OCI-M2 (cell line): ENCODE results near the gene ART4.

ENCODE experiments used
- DNase-seq: peaks from one replicate; lab custom pipeline; 2025; ENCODE audit not compliant: unreplicated experiment; lab: John Stamatoyannopoulos, UW

The ART4 gene

GRCh38 chr12:14811486-14811885 is 31.8 kb downstream of the ART4 start:
- no peak for DNase-seq

- DNase-seq = no peak
Observed at GRCh38 chr12:14810953-14811483, 32.3 kb downstream of the ART4 start.

DNA sequence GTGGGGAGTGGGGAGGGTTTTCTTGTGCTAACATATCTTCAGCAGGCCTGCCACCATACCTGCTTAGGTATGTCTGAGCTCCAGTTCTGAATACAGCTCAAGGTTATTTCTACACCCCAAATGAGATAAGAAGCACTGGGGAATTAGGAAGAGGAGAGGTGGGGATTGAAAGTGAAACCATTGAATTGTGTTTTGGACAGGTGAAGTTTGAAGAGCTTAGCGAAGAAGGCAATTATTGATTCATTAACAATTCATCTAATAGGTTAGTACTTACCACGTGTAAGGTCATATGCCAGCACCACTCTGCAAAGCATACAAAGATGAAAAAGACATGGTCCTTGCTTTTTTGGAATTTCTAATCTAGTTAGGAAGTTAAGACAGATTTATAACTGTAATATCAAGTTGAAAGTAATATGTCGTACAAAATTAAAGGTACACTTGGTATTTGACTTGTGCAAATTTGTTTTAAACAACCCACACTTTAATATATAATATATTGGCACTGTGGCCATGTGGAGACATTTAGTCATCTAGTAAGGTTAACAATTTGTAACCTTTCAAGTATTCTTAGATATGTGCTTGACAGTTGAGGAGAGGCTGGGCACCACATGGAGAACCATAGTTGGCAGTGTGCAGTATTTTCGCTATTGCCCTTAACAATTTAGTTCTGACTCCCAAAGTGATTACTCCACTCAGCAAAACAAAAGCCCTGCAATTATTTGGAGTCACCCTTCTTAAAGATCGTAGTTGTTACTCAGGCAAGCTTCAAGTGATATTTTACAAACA is 33.0 kb downstream of the ART4 start:
- DNase-seq = no peak

DNA sequence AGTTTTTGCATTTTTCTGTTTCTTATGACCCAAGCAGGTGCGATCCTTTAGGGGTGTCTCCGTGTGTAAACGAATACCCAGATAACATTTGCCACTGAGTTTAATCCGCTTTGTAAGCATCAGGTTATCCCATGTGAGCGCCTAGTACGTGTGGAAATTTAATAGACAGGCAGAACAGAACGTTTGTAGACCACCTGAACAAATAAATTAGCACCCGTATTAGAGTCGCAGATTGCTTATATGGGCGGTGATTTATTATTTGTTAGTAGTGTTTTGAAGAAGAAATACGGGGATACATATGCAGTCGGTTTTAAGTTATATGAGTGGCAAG is 39.5 kb downstream of the ART4 start:
- no peak for DNase-seq

DNA sequence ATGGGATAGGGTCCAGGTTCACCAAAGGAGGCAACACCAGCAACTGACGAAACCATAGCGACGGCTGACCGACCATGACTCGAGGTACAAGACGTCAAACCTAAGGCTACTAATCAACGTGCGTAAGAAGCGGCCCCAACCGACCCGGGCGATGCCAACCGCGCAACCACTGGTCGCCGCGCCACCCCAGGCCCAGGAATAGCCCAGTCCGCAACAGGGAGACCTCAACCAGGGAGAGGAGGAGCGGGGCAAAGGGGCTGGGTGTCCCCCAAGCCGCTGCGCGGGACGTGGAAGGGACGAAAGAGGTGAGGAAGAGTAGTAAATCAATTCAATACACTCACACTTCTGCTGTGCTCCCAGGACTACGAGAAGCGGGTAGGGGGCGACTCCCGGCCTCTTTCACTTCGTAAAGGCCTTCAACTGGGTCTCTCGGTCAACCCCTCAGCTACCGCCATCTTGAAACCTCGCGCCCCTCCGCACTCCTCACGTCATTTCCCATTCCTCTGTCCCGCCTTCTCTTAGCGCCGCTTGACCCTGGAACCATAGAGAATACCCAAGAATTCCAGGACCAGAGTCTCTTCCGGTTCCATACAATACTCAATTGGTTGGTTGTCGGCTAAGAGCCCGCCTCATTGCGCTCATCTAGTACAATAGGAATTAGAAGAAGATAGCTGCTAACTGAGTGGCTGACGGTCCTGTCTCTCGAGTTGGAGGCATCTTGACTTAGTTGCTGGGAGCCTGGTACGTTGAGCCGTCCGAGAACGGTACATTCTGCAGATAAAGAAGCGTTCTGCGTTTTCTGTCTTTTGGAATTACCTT is 40.1 kb downstream of the ART4 start, which contains the start of the genes C12orf60 and WBP11:
C12orf60 (plus strand) TSS at position 660 of the 819 bp plus-strand sequence. CDS start 19,266 bp downstream, outside the sequence.
WBP11 (minus strand) TSS at position 468 of the 819 bp plus-strand sequence. CDS start 2,095 bp downstream, outside the sequence.
- peak; percentile 35 for DNase-seq

DNA sequence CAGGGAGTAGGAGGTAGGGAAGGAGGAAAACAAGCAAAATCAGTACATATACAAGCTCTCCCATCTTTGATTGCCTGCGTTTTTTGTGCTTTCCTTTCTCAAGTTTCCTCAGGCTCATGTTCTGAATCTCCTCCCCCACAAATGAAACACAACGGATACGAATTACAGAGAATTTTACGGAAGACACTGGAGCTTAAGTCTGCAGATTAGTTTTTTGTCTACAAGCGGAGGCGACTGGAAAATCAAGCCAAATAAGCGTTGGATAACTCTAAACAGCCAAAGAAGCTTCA is 40.7 kb downstream of the ART4 start:
- DNase-seq = no peak

GRCh38 chr12:14802247-14802646 is 41.1 kb downstream of the ART4 start:
- DNase-seq = no peak

GRCh38 chr12:14795028-14795448 is 48.3 kb downstream of the ART4 start:
- DNase-seq = no peak

DNA sequence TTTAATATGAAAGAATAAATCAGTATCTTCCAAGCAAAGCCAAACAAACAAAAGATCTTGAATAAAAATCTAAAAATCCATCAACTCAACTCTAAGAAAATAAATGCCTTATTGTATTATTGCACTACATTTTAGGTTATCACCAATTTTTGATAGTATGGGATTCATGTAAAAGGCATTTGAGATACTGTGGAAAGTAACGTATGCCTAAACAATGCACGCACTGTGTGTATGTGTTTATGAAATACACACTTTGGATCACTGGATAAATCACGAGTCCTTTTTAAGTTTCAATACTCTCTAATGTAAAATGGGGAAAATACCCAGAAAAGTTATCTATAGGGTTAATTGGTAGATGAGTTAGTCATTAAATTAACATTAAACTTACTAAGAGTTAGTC is 57.8 kb downstream of the ART4 start:
- no peak for DNase-seq

DNA sequence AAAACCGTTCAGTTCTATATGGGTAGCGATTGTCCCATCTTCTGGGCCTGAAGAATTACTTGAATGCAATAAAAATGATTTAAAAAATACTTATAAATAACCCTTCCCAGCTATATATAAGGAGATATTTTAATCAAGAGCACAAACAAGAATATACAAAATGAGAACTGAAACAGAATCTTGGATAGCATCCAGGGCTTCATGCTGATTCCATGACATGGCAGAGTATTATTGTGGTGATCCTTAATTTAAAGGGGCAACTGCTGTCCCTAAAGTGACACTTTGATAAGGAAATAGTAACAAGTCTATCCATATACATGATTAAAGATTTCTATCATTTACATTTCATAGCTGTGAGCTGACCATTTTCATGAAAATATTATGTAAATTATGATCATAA is 58.9 kb downstream of the ART4 start:
- DNase-seq = no peak

GRCh38 chr12:14782756-14783155 is 60.6 kb downstream of the ART4 start:
- DNase-seq = no peak

GRCh38 chr12:14781563-14781962 is 61.8 kb downstream of the ART4 start:
- no peak for DNase-seq

- DNase-seq = no peak
Observed at GRCh38 chr12:14780859-14781258, 62.5 kb downstream of the ART4 start.

GRCh38 chr12:14779834-14780233 is 63.5 kb downstream of the ART4 start:
- no peak for DNase-seq

GRCh38 chr12:14777271-14777670 is 66.1 kb downstream of the ART4 start:
- no peak for DNase-seq

DNA sequence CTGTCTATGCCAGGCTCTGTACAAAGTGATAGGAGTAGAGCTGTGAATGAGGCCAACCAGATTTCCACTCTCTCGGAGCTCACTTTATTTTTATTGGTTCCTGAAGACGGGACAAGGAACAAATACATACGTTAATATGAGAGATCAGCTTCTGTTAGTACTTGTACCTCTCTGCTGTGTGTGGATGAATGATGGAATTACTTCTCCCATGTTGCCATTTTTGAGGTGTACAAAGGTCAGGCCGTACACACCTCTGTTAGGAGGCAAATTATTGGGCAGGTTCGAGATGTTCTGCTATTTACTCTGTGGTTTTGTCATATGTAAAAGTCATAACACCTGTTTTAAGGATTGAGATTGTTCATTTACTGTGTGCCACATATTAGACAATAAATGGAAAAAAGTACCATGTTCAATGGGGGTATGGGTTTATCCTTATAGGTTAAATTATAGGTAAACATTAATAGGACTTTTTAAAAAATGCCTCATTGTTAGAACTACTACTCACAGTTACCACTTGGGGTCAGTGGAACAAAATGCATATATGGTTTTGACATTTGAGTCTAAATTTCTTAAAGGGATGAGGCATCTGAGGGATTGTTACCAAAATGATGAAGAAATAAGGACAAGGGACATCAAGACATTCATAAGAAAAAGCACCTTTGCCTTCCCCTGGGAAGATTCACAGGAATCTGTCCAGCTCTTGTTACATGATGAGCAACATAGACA is 66.9 kb downstream of the ART4 start:
- no peak for DNase-seq

DNA sequence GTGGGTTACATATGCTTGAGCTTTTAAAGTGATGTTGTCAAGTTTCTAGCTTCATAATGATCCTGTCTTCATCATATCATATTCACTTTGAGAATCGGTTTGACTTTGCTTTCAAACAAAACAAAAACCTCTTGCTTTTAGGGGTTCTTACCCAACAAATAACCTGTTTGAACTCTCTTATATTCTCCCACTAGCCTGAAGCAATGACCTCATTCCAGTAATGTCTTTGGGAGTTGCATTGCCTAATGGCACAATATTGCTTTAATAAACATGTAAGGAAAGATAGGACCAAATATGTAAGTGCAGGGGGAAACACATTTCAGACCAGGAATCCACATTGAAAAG is 67.7 kb downstream of the ART4 start:
- DNase-seq = no peak
